Measurements from ENCODE around the gene ASAP3.

Gene ASAP3

GRCh38 chr1:23530087-23530746, 46.2 kb upstream of the ASAP3 start:
- H3K9me3 ChIP-seq: no peaks in the 10 kb centered on the region
- peak overlapping the region; percentile 38 to 62 for H3K4me3 ChIP-seq
- no peaks in the 10 kb centered on the region for H3K36me3 ChIP-seq
- H3K27ac ChIP-seq: no peak overlapping the region
- H3K4me1 ChIP-seq: peaks cover 0 to 35% (median 21%) of the 10 kb centered on the region in 4 donors
- intact Hi-C loops (cut with DNase I; ENCODE audit: low total_unique reads): loop anchor here (10.0 kb wide), 1 partner anchor 165 kb away; the partner anchor contains the start of gene ZNF436
- no peak for DNase-seq
- peaks cover 0 to 37% of the 10 kb centered on the region in 2 donors for H3K27me3 ChIP-seq
- no peak for TF ChIP-seq CTCF (IDR thresholded peaks at IDR 0.05)

GRCh38 chr1:23529146-23530086, 45.4 kb upstream of the ASAP3 start:
- Histone ChIP-seq H3K9me3 (no peaks in the 10 kb centered on the region), H3K27ac (no peak overlapping the region), H3K27me3 (peaks cover 0 to 41% of the 10 kb centered on the region in 2 donors), H3K4me1 (peaks cover 0 to 35% (median 21%) of the 10 kb centered on the region in 4 donors), H3K36me3 (no peaks in the 10 kb centered on the region), H3K4me3 (no peak overlapping the region)
- no peak for DNase-seq
- no peak for TF ChIP-seq CTCF (IDR thresholded peaks at IDR 0.05)
- intact Hi-C loops (cut with DNase I; ENCODE audit: low total_unique reads): loop anchor here (10.0 kb wide), 1 partner anchor 165 kb away; the partner anchor contains the start of gene ZNF436

- intact Hi-C loops (cut with DNase I; ENCODE audit: low total_unique reads): no loop called here
- Histone ChIP-seq H3K4me3 (no peak overlapping the region), H3K4me1 (peaks cover 0 to 35% (median 21%) of the 10 kb centered on the region in 4 donors), H3K36me3 (no peaks in the 10 kb centered on the region), H3K9me3 (no peaks in the 10 kb centered on the region), H3K27ac (no peak overlapping the region), H3K27me3 (peaks cover 0 to 41% of the 10 kb centered on the region in 2 donors)
- no peak for TF ChIP-seq CTCF (IDR thresholded peaks at IDR 0.05)
- DNase-seq: peak; percentile 81 to 84
Measured at GRCh38 chr1:23528250-23528978, 44.4 kb upstream of the ASAP3 start.

- no peak for DNase-seq
- no peak overlapping the region for H3K27ac ChIP-seq
- no peaks in the 10 kb centered on the region for H3K36me3 ChIP-seq
- peaks cover 0 to 35% (median 21%) of the 10 kb centered on the region in 4 donors for H3K4me1 ChIP-seq
- intact Hi-C loops (cut with DNase I; ENCODE audit: low total_unique reads): no loop called here
- TF ChIP-seq CTCF (IDR thresholded peaks at IDR 0.05): no peak
- peaks cover 0 to 41% of the 10 kb centered on the region in 2 donors for H3K27me3 ChIP-seq
- no peak overlapping the region for H3K4me3 ChIP-seq
- no peaks in the 10 kb centered on the region for H3K9me3 ChIP-seq
Measured at GRCh38 chr1:23527900-23528249, 43.9 kb upstream of the ASAP3 start.

GRCh38 chr1:23527366-23527765, 43.4 kb upstream of the ASAP3 start:
- intact Hi-C loops (cut with DNase I; ENCODE audit: low total_unique reads): no loop called here
- Histone ChIP-seq H3K27ac (no peak overlapping the region), H3K4me3 (no peak overlapping the region), H3K36me3 (no peaks in the 10 kb centered on the region), H3K9me3 (no peaks in the 10 kb centered on the region), H3K27me3 (peaks cover 0 to 41% of the 10 kb centered on the region in 2 donors), H3K4me1 (peaks cover 0 to 35% (median 21%) of the 10 kb centered on the region in 4 donors)
- no peak for DNase-seq
- no peak for TF ChIP-seq CTCF (IDR thresholded peaks at IDR 0.05)
